Measurements from ENCODE around the gene SPDYE9.
"Not testable (repeated sequence)": the region's sequence is repeated elsewhere in the genome, so short reads cannot be mapped to it uniquely, and the experiment has no call there.

- TF ChIP-seq POLR2A (IDR thresholded peaks at IDR 0.05; ENCODE audit: low read depth, low read length); TAF1 (IDR thresholded peaks at IDR 0.05; ENCODE audit: borderline replicate concordance, low read depth, low read length): not testable (repeated sequence)
These were observed 44.8 kb upstream of the SPDYE9 start for GRCh38 chr7:73130612-73131011.

Data from GM12892 (cell line).